Kidney epithelial cell (primary cell): ENCODE data around the gene PALM3. TPM values are rescaled to one million over a fixed set of nuclear protein-coding genes. Genes with fewer than 3 reads are reported as not detected.

Experiments used
- DNase-seq: peaks from one replicate; pipeline ENCODE4 v3.0.0-alpha.2; 2010; ENCODE audit warnings: low read depth
- H3K27me3 ChIP-seq: 2 replicates; pipeline ENCODE4 v1.6.0; 2011; ENCODE audit warnings: low read length; ENCODE audit not compliant: control insufficient read depth, insufficient read depth
- H3K36me3 ChIP-seq: 2 replicates; pipeline ENCODE4 v1.5.1; 2011; ENCODE audit warnings: low read length; ENCODE audit not compliant: control insufficient read depth, insufficient read depth
- H3K4me3 ChIP-seq: 2 replicates; pipeline ENCODE4 v1.5.1; 2011; ENCODE audit warnings: low read depth, mild to moderate bottlenecking, control low read depth, low read length
- CTCF ChIP-seq: IDR thresholded peaks from 2 replicates; pipeline ENCODE4 v1.5.1; 2011; ENCODE audit warnings: mild to moderate bottlenecking, moderate library complexity, low read length, control low read depth, inconsistent platforms; ENCODE audit not compliant: insufficient read depth, poor library complexity, severe bottlenecking
- total RNA-seq: library from RNA; depleted of rRNA; stranded (reverse); fragments of >200 nt; gene quantifications from 2 replicates; pipeline ENCODE4 v1.2.3, GENCODE V29; 2015

Gene PALM3, protein sequence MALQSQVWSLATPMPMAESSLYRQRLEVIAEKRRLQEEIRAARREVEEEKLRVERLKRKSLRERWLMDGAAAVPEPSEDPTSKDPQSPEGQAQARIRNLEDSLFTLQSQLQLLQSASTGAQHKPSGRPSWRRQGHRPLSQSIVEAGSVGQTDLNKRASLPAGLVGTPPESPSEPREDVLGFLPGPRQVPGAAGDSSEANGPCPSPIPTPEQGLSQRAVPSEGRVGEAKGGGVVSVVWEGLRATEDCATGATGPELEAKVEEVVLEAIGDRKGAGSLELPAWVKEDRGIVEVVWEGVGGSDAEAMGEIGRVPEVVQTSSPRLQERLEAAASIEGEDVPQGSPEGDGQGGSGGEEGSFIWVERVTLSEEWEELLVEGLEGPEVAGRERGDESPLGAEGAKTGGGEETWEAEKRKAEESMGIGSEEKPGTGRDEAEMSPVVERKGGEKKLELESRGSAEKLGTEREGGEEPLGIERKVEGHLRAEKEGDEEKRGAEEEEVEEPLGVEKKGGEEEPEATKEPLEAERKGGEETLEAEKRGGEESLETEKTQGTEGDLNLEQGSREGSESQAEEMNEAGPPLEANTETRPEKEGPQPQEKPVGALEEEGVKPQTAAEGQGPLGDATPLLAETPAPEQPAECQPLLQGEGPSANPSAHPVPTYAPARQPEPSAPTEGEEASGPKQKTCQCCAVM
- not detected in 2 replicates for total RNA-seq

DNA sequence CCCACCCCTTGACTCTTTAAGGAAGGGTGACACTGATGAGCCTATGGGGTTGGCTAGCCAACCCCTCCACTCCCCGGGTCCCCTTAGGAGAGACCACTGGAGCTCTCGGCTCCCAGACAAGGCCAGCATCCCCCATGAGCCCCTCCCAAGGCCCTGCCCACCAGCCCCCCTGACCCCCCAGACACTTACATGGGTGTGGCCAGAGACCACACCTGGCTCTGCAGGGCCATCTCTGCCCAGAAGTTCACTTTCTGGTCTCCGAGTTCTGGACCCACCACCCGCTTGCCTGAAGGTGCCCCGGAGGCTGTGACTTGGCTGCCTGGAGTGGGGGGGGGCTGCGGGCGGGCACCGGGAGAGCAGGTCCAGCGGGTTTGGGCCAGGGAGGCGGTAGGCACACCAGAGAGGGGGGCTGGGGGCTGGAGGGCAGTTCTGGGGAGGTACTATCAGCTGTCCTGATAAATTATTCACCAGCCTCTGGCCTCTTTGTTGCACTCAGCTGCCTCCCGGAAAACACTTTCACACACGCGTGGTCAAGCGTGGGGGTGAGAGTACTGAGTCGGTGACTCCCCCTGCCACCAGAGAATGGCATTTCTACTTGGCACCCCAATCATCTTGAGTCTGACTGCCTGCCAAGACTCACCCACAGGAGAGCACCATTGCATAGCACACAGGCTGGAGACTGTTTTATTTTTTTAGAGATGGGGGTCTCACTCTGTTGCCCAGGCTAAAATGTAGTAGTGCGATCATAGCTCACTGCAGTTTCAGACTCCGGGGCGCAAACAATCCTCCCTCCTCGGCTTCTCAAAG, at the start of gene PALM3:
PALM3 (minus strand) TSS at position 326 of the 807 bp plus-strand sequence; CDS start at position 230, 96 bp downstream.
- Histone ChIP-seq H3K4me3 (peak within 1 kb of the TSS; percentile 1), H3K27me3 (peaks cover 24% of the 10 kb centered on the region), H3K36me3 (no peaks in the 10 kb centered on the region)
- TF ChIP-seq CTCF: no peak
- no peak for DNase-seq

DNA sequence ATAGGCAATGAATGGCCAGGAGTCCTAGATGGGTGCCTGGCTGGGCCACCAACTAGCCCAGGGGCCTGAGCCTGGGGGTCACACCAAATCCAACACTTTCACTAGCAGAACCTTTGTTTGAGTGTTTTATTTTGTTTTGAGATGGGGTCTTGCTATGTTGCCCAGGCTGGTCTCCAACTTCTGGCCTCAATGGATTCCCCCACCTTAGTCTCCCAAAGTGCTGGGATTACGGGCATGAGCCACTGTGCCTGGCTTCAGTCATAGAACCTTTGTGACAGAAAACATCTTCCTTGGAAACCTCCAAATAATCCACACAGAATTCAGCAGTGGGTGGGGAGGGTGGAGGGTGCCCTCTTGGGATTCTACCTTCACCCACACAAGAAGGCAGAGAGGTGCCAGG, 49.6 kb upstream of the PALM3 start:
- Histone ChIP-seq H3K27me3 (no peaks in the 10 kb centered on the region), H3K4me3 (no peak overlapping the region), H3K36me3 (no peaks in the 10 kb centered on the region)
- DNase-seq: no peak
- no peak for TF ChIP-seq CTCF

DNA sequence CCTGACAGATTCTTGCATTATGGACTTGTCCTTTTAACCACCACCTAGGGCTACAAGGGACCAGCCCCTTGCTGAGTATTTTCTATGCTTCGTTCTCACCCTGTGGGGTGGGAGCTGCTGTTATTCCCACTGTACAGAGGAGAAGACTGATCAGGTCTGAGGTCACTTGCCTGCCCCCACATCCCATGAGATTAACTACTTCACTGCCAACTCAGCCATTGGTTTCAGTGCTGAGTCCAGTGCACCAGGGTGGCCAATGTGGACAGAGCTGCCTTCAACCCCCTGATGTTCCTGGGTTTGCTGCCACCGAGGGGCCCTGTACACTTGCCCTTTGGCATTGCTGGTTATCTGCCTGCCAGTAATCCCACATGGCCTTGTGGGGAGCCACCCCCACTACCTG, 48.8 kb upstream of the PALM3 start:
- DNase-seq: no peak
- TF ChIP-seq CTCF: no peak
- Histone ChIP-seq H3K27me3 (no peaks in the 10 kb centered on the region), H3K4me3 (no peak overlapping the region), H3K36me3 (no peaks in the 10 kb centered on the region)

DNA sequence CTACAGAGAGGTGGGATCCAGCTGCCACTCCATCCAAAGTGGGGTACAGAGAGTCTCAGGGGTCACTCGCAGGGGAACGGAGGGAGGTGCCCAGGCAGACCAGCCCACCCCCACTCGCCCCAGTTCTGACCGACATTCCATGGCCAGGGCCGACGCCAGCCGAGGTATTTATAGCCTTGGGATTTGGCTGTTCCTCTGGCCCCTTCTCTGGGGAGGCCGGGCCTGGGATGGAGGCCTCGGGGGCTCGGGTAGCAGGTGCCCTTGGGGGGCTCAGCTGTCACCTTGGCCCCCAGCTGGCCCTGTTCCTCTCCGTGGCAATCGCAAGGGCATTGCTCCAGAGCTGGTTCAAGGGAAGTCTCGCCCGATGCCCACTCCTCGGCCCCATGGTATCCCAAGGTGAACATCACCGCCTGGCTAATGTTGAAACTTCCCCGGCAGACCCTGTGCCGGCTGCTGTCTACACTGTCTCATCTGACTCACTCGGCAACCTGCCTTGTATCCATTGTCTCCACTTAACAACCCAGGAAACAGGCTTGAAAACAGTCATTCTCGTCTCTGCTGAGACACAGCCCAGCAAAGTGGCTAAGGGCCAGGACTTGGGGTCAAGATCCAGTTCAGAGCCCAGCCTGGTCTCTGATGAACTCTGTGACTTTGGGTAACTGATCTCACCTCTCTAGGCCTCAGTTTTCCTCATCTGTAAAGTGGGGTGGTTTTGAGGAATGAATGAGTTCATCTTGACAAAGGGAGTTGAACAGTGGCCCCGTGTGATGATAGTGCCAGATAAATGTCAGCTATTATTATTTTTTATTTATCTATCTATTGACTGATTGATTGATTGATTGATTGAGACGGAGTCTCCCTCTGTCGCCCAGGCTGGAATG, 45.9 kb upstream of the PALM3 start:
- TF ChIP-seq CTCF: no peak
- Histone ChIP-seq H3K36me3 (no peaks in the 10 kb centered on the region), H3K4me3 (no peak overlapping the region), H3K27me3 (no peaks in the 10 kb centered on the region)
- DNase-seq: no peak

GRCh38 chr19:14106840-14107239, 45.0 kb upstream of the PALM3 start:
- DNase-seq: no peak
- Histone ChIP-seq H3K4me3 (no peak overlapping the region), H3K36me3 (no peaks in the 10 kb centered on the region), H3K27me3 (no peaks in the 10 kb centered on the region)
- no peak for TF ChIP-seq CTCF
